Renal cortical epithelial cell (primary cell): Measurements from ENCODE around the gene MOXD1. TPM values are rescaled to one million over a fixed set of nuclear protein-coding genes. Genes with fewer than 3 reads are reported as not detected.
"Not testable (repeated sequence)": the region's sequence is repeated elsewhere in the genome, so short reads cannot be mapped to it uniquely, and the experiment has no call there.

ENCODE experiments used
- DNase-seq: peaks from one replicate; pipeline ENCODE4 v3.0.0-alpha.2; 2011; ENCODE audit warnings: low read depth
- total RNA-seq: library from RNA; depleted of rRNA; stranded (reverse); fragments of >200 nt; gene quantifications from 2 replicates; pipeline ENCODE4 v1.2.3, GENCODE V29; 2014

Gene MOXD1
- total RNA-seq, 1 donor from 2014 or later = 145 TPM

GRCh38 chr6:132282696-132283095, 118.6 kb downstream of the MOXD1 start:
- no peak for DNase-seq

GRCh38 chr6:132280436-132280835, 120.8 kb downstream of the MOXD1 start:
- DNase-seq = no peak

- peak; percentile 72 for DNase-seq
Observed at GRCh38 chr6:132279592-132280139, 121.6 kb downstream of the MOXD1 start.

GRCh38 chr6:132275066-132275970, 126.0 kb downstream of the MOXD1 start:
- no peak for DNase-seq

- DNase-seq = peak; percentile 33
Observed at GRCh38 chr6:132272776-132273175, 128.5 kb downstream of the MOXD1 start.

GRCh38 chr6:132270726-132271402, 130.4 kb downstream of the MOXD1 start:
- peak; percentile 23 for DNase-seq

GRCh38 chr6:132268666-132269065, 132.6 kb downstream of the MOXD1 start:
- DNase-seq = not testable (repeated sequence)

GRCh38 chr6:132268209-132268608, 133.1 kb downstream of the MOXD1 start:
- no peak for DNase-seq

GRCh38 chr6:132265451-132266097, 135.7 kb downstream of the MOXD1 start:
- DNase-seq = no peak

- no peak for DNase-seq
Observed at GRCh38 chr6:132264021-132264500, 137.2 kb downstream of the MOXD1 start.

GRCh38 chr6:132261354-132261753, 139.9 kb downstream of the MOXD1 start:
- no peak for DNase-seq

- DNase-seq = peak; percentile 28
Observed at GRCh38 chr6:132259070-132259469, 142.2 kb downstream of the MOXD1 start.

- no peak for DNase-seq
Observed at GRCh38 chr6:132257561-132257960, 143.7 kb downstream of the MOXD1 start.

GRCh38 chr6:132256457-132256856, 144.8 kb downstream of the MOXD1 start:
- DNase-seq = no peak

GRCh38 chr6:132253906-132254305, 147.4 kb downstream of the MOXD1 start:
- DNase-seq = no peak

GRCh38 chr6:132253211-132253610, 148.1 kb downstream of the MOXD1 start:
- DNase-seq = no peak

GRCh38 chr6:132252113-132252512, 149.2 kb downstream of the MOXD1 start:
- no peak for DNase-seq

- no peak for DNase-seq
Observed at GRCh38 chr6:132251711-132252110, 149.6 kb downstream of the MOXD1 start.

GRCh38 chr6:132247381-132248159, 153.7 kb downstream of the MOXD1 start:
- no peak for DNase-seq

GRCh38 chr6:132246632-132247270, 154.5 kb downstream of the MOXD1 start:
- no peak for DNase-seq
